ENCODE data around the gene DNAH6.
A peak's percentile ranks its signal among the peaks of the same experiment; 100 is the strongest.

The DNAH6 gene

GRCh38 chr2:84823788-84824187 is 307.5 kb downstream of the DNAH6 start:
- FAIRE-seq: no peak
- TF ChIP-seq PAX5 (IDR thresholded peaks at IDR 0.05; ENCODE audit: insufficient read depth, low read length, severe bottlenecking): no peak
- no peak for DNase-seq (ENCODE audit: insufficient read length, low spot score)

GRCh38 chr2:84827978-84828575 is 311.8 kb downstream of the DNAH6 start:
- DNase-seq (ENCODE audit: insufficient read length, low spot score) (no peak), FAIRE-seq (no peak)
- no peak for TF ChIP-seq PAX5 (IDR thresholded peaks at IDR 0.05; ENCODE audit: insufficient read depth, low read length, severe bottlenecking)

- DNase-seq (ENCODE audit: insufficient read length, low spot score) (no peak), FAIRE-seq (no peak)
- TF ChIP-seq PAX5 (IDR thresholded peaks at IDR 0.05; ENCODE audit: insufficient read depth, low read length, severe bottlenecking) (no peak), POU2F2 (IDR thresholded peaks at IDR 0.05; ENCODE audit: low read depth, low read length) (no peak), SPI1 (IDR thresholded peaks at IDR 0.05; ENCODE audit: low read depth, low read length) (no peak)
Observed at GRCh38 chr2:84829693-84830092, 313.4 kb downstream of the DNAH6 start.

- FAIRE-seq: no peak
- DNase-seq (ENCODE audit: insufficient read length, low spot score): no peak
- no peak for TF ChIP-seq POLR2A (IDR thresholded peaks at IDR 0.05; ENCODE audit: low read depth, low read length)
- no peak for TF ChIP-seq TAF1 (IDR thresholded peaks at IDR 0.05; ENCODE audit: low read depth, low read length)
- TF ChIP-seq POU2F2 (IDR thresholded peaks at IDR 0.05; ENCODE audit: low read depth, low read length): no peak
- TF ChIP-seq SPI1 (IDR thresholded peaks at IDR 0.05; ENCODE audit: low read depth, low read length): no peak
- TF ChIP-seq PAX5 (IDR thresholded peaks at IDR 0.05; ENCODE audit: insufficient read depth, low read length, severe bottlenecking): no peak
- TF ChIP-seq POLR2AphosphoS5 (IDR thresholded peaks at IDR 0.05; ENCODE audit: low read depth, low read length): no peak
Observed at GRCh38 chr2:84830095-84830494, 313.8 kb downstream of the DNAH6 start.

- FAIRE-seq: no peak
- TF ChIP-seq POLR2AphosphoS5 (IDR thresholded peaks at IDR 0.05; ENCODE audit: low read depth, low read length) (no peak), TAF1 (IDR thresholded peaks at IDR 0.05; ENCODE audit: low read depth, low read length) (no peak), POU2F2 (IDR thresholded peaks at IDR 0.05; ENCODE audit: low read depth, low read length) (no peak)
- no peak for DNase-seq (ENCODE audit: insufficient read length, low spot score)
Observed at GRCh38 chr2:84830758-84831500, 314.6 kb downstream of the DNAH6 start.

GRCh38 chr2:84832772-84833461 is 316.6 kb downstream of the DNAH6 start:
- TF ChIP-seq PAX5 (IDR thresholded peaks at IDR 0.05; ENCODE audit: insufficient read depth, low read length, severe bottlenecking) (no peak), SPI1 (IDR thresholded peaks at IDR 0.05; ENCODE audit: low read depth, low read length) (peak; percentile 43; the same call in 1 of the 2 replicates)
- DNase-seq (ENCODE audit: insufficient read length, low spot score) (peak; percentile 27), FAIRE-seq (peak; percentile 56)

- no peak for FAIRE-seq
- no peak for TF ChIP-seq PAX5 (IDR thresholded peaks at IDR 0.05; ENCODE audit: insufficient read depth, low read length, severe bottlenecking)
- no peak for TF ChIP-seq POLR2A (IDR thresholded peaks at IDR 0.05; ENCODE audit: low read depth, low read length)
- TF ChIP-seq SPI1 (IDR thresholded peaks at IDR 0.05; ENCODE audit: low read depth, low read length): no peak
- no peak for DNase-seq (ENCODE audit: insufficient read length, low spot score)
Observed at GRCh38 chr2:84833481-84834150, 317.3 kb downstream of the DNAH6 start.

- FAIRE-seq: no peak
- TF ChIP-seq SPI1 (IDR thresholded peaks at IDR 0.05; ENCODE audit: low read depth, low read length) (no peak), POLR2A (IDR thresholded peaks at IDR 0.05; ENCODE audit: low read depth, low read length) (no peak), POU2F2 (IDR thresholded peaks at IDR 0.05; ENCODE audit: low read depth, low read length) (no peak), PAX5 (IDR thresholded peaks at IDR 0.05; ENCODE audit: insufficient read depth, low read length, severe bottlenecking) (no peak), TAF1 (IDR thresholded peaks at IDR 0.05; ENCODE audit: low read depth, low read length) (no peak), POLR2AphosphoS5 (IDR thresholded peaks at IDR 0.05; ENCODE audit: low read depth, low read length) (no peak)
- DNase-seq (ENCODE audit: insufficient read length, low spot score): no peak
Observed at GRCh38 chr2:84836215-84836614, 319.9 kb downstream of the DNAH6 start.

- no peak for DNase-seq (ENCODE audit: insufficient read length, low spot score)
- no peak for FAIRE-seq
- TF ChIP-seq PAX5 (IDR thresholded peaks at IDR 0.05; ENCODE audit: insufficient read depth, low read length, severe bottlenecking) (no peak), SPI1 (IDR thresholded peaks at IDR 0.05; ENCODE audit: low read depth, low read length) (no peak), POU2F2 (IDR thresholded peaks at IDR 0.05; ENCODE audit: low read depth, low read length) (no peak), TAF1 (IDR thresholded peaks at IDR 0.05; ENCODE audit: low read depth, low read length) (no peak), POLR2A (IDR thresholded peaks at IDR 0.05; ENCODE audit: low read depth, low read length) (no peak), POLR2AphosphoS5 (IDR thresholded peaks at IDR 0.05; ENCODE audit: low read depth, low read length) (no peak)
Observed at GRCh38 chr2:84838434-84839145, 322.3 kb downstream of the DNAH6 start.

- no peak for TF ChIP-seq POLR2A (IDR thresholded peaks at IDR 0.05; ENCODE audit: low read depth, low read length)
- TF ChIP-seq SPI1 (IDR thresholded peaks at IDR 0.05; ENCODE audit: low read depth, low read length): no peak
- TF ChIP-seq PAX5 (IDR thresholded peaks at IDR 0.05; ENCODE audit: insufficient read depth, low read length, severe bottlenecking): no peak
- TF ChIP-seq POLR2AphosphoS5 (IDR thresholded peaks at IDR 0.05; ENCODE audit: low read depth, low read length): no peak
- TF ChIP-seq POU2F2 (IDR thresholded peaks at IDR 0.05; ENCODE audit: low read depth, low read length): no peak
- no peak for TF ChIP-seq TAF1 (IDR thresholded peaks at IDR 0.05; ENCODE audit: low read depth, low read length)
- DNase-seq (ENCODE audit: insufficient read length, low spot score) (no peak), FAIRE-seq (no peak)
Observed at GRCh38 chr2:84839851-84840250, 323.6 kb downstream of the DNAH6 start.
